ENCODE measurements around the gene DOCK1.

DOCK1 gene

DNA sequence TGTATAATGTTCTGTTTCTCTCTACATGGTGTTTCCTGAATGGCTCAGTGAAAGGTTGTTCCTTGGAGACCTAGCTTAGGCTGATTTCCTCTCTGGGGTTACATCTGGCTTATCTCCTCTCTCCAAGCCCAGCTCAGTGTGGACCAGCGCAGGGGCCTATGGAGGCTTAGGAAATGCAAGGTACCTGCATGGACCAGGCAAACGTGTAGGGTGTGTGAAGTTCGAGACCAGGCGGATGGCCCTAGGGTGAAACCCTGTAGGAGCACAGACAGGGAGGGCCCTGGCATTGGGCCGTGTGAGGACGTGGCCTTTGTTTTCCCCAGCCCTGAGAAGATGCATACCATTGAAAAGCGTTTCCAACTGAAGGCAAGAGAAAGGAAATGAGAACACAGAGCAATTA lies 59.0 kb downstream of the DOCK1 start:
- H3K27ac ChIP-seq (ENCODE audit: low read length): no peak overlapping the region
- H3K36me3 ChIP-seq (ENCODE audit: control insufficient read depth, insufficient read depth, low read length): no peaks in the 10 kb centered on the region
- H3K4me1 ChIP-seq (ENCODE audit: control insufficient read depth, insufficient read depth, low read length): 0 out of 2 replicates have a peak, but pooled peaks cover 1% of the 10 kb centered on the region
- no peaks in the 10 kb centered on the region for H3K9me3 ChIP-seq (ENCODE audit: control insufficient read depth, insufficient read depth, low read length)
- DNase-seq (ENCODE audit: low read depth, low spot score): no peak
- no peaks in the 10 kb centered on the region for H3K27me3 ChIP-seq (ENCODE audit: control insufficient read depth, insufficient read depth, low read length)
- H3K4me3 ChIP-seq (ENCODE audit: low read length): no peak overlapping the region
- WGBS (ENCODE audit: insufficient coverage, insufficient read length): no CpG with 5 or more reads among the region's 7 CpGs

DNA sequence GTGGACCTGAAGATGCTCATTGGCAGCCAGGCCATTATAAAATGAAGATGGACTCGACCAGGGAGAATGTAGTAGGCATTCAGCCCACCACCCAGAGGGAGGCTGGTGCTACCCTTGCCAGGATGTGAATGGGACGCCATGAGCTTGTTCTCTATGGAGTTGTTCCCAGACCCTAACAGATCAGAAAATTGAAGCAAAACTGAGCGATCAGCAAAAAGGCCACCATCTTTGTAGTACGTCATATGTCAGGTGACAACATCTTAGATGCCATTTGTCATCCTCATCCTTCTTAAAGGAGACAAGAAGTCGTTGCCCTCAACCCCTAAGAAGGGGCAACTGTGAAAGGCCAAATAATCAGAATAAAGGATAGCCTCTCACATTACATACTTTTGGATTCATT lies 61.7 kb downstream of the DOCK1 start:
- Histone ChIP-seq H3K4me3 (ENCODE audit: low read length) (no peak overlapping the region), H3K4me1 (ENCODE audit: control insufficient read depth, insufficient read depth, low read length) (0 out of 2 replicates have a peak, but pooled peaks cover 1% of the 10 kb centered on the region), H3K36me3 (ENCODE audit: control insufficient read depth, insufficient read depth, low read length) (no peaks in the 10 kb centered on the region), H3K27me3 (ENCODE audit: control insufficient read depth, insufficient read depth, low read length) (no peaks in the 10 kb centered on the region), H3K27ac (ENCODE audit: low read length) (no peak overlapping the region), H3K9me3 (ENCODE audit: control insufficient read depth, insufficient read depth, low read length) (no peaks in the 10 kb centered on the region)
- DNase-seq (ENCODE audit: low read depth, low spot score): no peak
- no CpG with 5 or more reads among the region's 5 CpGs for WGBS (ENCODE audit: insufficient coverage, insufficient read length)

- no peaks in the 10 kb centered on the region for H3K27me3 ChIP-seq (ENCODE audit: control insufficient read depth, insufficient read depth, low read length)
- WGBS (ENCODE audit: insufficient coverage, insufficient read length): no CpG with 5 or more reads among the region's 8 CpGs
- no peaks in the 10 kb centered on the region for H3K4me1 ChIP-seq (ENCODE audit: control insufficient read depth, insufficient read depth, low read length)
- no peak overlapping the region for H3K27ac ChIP-seq (ENCODE audit: low read length)
- no peak overlapping the region for H3K4me3 ChIP-seq (ENCODE audit: low read length)
- H3K9me3 ChIP-seq (ENCODE audit: control insufficient read depth, insufficient read depth, low read length): no peaks in the 10 kb centered on the region
- no peaks in the 10 kb centered on the region for H3K36me3 ChIP-seq (ENCODE audit: control insufficient read depth, insufficient read depth, low read length)
- peak; percentile 29 for DNase-seq (ENCODE audit: low read depth, low spot score)
These were observed 64.1 kb downstream of the DOCK1 start for GRCh38 chr10:126969310-126969709.

DNA sequence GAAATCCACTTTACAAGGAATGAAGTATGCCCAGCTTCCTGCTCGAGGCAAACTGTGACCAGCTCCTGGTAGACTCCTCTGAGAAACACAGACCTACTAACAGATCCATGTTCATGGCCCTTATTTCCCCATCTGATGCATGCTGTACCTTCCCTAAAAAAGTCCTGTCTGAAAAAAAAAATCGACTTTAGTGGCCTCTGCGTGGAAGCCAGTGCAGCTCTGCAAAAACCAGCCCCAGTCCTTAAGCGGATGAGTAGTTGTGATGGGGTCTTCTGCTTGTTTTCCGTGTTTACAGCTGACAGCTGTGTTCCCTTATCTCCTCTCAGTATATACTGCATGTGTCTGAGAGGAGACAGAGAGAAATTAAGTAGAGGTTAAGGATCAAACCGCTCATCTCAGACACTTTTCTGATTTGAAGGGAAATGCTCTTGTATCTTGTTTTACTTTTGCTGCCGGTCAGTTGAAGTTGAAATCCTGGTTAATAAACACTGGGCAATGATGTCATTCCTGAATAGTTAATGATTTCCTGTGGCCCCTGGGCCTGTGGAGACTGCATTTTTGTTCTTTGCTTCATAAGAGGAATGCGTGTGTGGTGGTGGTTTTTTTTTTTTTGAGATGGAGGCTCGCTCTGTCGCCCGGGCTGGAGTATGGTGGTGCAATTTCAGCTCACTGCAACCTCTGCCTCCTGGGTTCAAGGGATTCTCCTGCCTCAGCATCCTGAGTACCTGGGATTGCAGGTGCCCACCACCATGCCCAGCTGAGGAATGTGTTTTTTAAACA lies 67.6 kb downstream of the DOCK1 start:
- no peak overlapping the region for H3K27ac ChIP-seq (ENCODE audit: low read length)
- DNase-seq (ENCODE audit: low read depth, low spot score): no peak
- H3K9me3 ChIP-seq (ENCODE audit: control insufficient read depth, insufficient read depth, low read length): no peaks in the 10 kb centered on the region
- H3K36me3 ChIP-seq (ENCODE audit: control insufficient read depth, insufficient read depth, low read length): no peaks in the 10 kb centered on the region
- WGBS (ENCODE audit: insufficient coverage, insufficient read length): no CpG with 5 or more reads among the region's 11 CpGs
- no peaks in the 10 kb centered on the region; the same call in 1 of the 2 replicates for H3K27me3 ChIP-seq (ENCODE audit: control insufficient read depth, insufficient read depth, low read length)
- H3K4me1 ChIP-seq (ENCODE audit: control insufficient read depth, insufficient read depth, low read length): no peaks in the 10 kb centered on the region
- H3K4me3 ChIP-seq (ENCODE audit: low read length): no peak overlapping the region

DNA sequence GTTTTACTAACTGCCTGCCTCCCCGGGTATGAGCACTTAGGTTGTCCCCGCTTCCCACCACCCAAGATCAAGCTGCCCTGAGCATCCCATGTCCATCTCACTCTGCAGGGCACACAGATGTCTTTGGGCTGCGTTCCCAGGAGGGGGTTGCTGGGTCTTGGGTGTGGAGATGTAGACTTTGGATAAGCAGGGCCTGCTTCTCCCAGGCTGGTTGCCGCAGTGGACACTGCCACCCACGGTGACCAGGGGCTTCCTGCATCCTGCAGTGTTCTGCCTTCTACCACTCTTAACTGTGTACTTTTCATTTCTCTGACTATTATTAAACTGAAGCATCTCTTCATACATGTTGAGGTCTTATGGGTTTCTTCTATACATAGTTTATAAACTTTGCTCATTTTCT lies 70.0 kb downstream of the DOCK1 start:
- Histone ChIP-seq H3K4me1 (ENCODE audit: control insufficient read depth, insufficient read depth, low read length) (no peaks in the 10 kb centered on the region), H3K36me3 (ENCODE audit: control insufficient read depth, insufficient read depth, low read length) (no peaks in the 10 kb centered on the region), H3K9me3 (ENCODE audit: control insufficient read depth, insufficient read depth, low read length) (no peaks in the 10 kb centered on the region), H3K4me3 (ENCODE audit: low read length) (no peak overlapping the region), H3K27me3 (ENCODE audit: control insufficient read depth, insufficient read depth, low read length) (no peaks in the 10 kb centered on the region; the same call in 1 of the 2 replicates), H3K27ac (ENCODE audit: low read length) (no peak overlapping the region)
- DNase-seq (ENCODE audit: low read depth, low spot score): no peak
- WGBS (ENCODE audit: insufficient coverage, insufficient read length): no CpG with 5 or more reads among the region's 5 CpGs

DNA sequence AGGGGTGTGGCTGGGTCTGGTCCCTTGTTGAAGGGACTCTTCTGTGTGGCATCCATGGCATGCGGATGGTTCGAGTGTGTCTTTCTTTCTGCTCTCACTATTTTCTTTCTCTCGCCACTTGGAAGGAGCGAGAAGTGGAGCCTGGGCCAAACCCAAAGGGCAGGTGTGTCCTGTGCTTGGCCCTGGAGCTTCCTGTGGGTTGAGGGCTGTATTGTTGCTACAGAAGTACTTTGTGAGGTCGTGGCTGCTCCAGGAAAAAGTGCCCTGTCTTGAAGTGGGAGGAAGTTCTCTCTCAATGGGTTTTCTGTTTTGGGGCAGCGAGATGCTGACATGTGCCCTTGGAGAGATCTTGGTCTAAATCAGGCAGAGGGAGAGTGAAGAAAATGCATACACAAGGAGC lies 72.0 kb downstream of the DOCK1 start:
- H3K27me3 ChIP-seq (ENCODE audit: control insufficient read depth, insufficient read depth, low read length): no peaks in the 10 kb centered on the region; the same call in 1 of the 2 replicates
- H3K9me3 ChIP-seq (ENCODE audit: control insufficient read depth, insufficient read depth, low read length): no peaks in the 10 kb centered on the region
- WGBS (ENCODE audit: insufficient coverage, insufficient read length): no CpG with 5 or more reads among the region's 6 CpGs
- H3K4me3 ChIP-seq (ENCODE audit: low read length): no peak overlapping the region
- DNase-seq (ENCODE audit: low read depth, low spot score): no peak
- H3K4me1 ChIP-seq (ENCODE audit: control insufficient read depth, insufficient read depth, low read length): peaks cover 2% of the 10 kb centered on the region; the same call in 1 of the 2 replicates
- H3K36me3 ChIP-seq (ENCODE audit: control insufficient read depth, insufficient read depth, low read length): no peaks in the 10 kb centered on the region
- no peak overlapping the region for H3K27ac ChIP-seq (ENCODE audit: low read length)

DNA sequence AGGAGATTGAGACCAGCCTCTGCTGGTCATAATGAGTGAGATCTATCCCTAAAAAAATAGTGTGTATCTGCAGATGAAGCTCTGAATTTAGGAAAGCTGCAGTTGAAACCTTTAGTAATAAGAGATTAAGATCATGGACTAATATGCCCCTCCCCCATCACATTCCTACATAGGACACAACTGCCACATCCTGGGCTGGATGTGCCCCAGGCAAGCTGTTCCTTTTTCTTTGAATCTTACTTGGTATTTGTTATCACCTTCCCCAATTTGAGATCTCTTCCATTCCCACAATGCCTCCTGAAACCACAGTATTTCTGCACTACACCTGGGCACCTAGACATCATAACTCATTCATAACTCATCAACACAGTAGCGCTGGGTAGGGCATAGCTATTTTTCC lies 74.1 kb downstream of the DOCK1 start:
- Histone ChIP-seq H3K36me3 (ENCODE audit: control insufficient read depth, insufficient read depth, low read length) (no peaks in the 10 kb centered on the region), H3K4me3 (ENCODE audit: low read length) (no peak overlapping the region), H3K4me1 (ENCODE audit: control insufficient read depth, insufficient read depth, low read length) (peaks cover 2% of the 10 kb centered on the region; the same call in 1 of the 2 replicates), H3K27ac (ENCODE audit: low read length) (no peak overlapping the region), H3K9me3 (ENCODE audit: control insufficient read depth, insufficient read depth, low read length) (no peaks in the 10 kb centered on the region), H3K27me3 (ENCODE audit: control insufficient read depth, insufficient read depth, low read length) (no peaks in the 10 kb centered on the region; the same call in 1 of the 2 replicates)
- no CpG with 5 or more reads among the region's 1 CpG for WGBS (ENCODE audit: insufficient coverage, insufficient read length)
- DNase-seq (ENCODE audit: low read depth, low spot score): no peak

- Histone ChIP-seq H3K9me3 (ENCODE audit: control insufficient read depth, insufficient read depth, low read length) (no peaks in the 10 kb centered on the region), H3K27ac (ENCODE audit: low read length) (no peak overlapping the region), H3K27me3 (ENCODE audit: control insufficient read depth, insufficient read depth, low read length) (no peaks in the 10 kb centered on the region), H3K36me3 (ENCODE audit: control insufficient read depth, insufficient read depth, low read length) (peaks cover 9% of the 10 kb centered on the region), H3K4me1 (ENCODE audit: control insufficient read depth, insufficient read depth, low read length) (no peaks in the 10 kb centered on the region), H3K4me3 (ENCODE audit: low read length) (no peak overlapping the region)
- no CpG with 5 or more reads among the region's 7 CpGs for WGBS (ENCODE audit: insufficient coverage, insufficient read length)
- DNase-seq (ENCODE audit: low read depth, low spot score): no peak
These were observed 88.0 kb downstream of the DOCK1 start for GRCh38 chr10:126993208-126993607.

DNA sequence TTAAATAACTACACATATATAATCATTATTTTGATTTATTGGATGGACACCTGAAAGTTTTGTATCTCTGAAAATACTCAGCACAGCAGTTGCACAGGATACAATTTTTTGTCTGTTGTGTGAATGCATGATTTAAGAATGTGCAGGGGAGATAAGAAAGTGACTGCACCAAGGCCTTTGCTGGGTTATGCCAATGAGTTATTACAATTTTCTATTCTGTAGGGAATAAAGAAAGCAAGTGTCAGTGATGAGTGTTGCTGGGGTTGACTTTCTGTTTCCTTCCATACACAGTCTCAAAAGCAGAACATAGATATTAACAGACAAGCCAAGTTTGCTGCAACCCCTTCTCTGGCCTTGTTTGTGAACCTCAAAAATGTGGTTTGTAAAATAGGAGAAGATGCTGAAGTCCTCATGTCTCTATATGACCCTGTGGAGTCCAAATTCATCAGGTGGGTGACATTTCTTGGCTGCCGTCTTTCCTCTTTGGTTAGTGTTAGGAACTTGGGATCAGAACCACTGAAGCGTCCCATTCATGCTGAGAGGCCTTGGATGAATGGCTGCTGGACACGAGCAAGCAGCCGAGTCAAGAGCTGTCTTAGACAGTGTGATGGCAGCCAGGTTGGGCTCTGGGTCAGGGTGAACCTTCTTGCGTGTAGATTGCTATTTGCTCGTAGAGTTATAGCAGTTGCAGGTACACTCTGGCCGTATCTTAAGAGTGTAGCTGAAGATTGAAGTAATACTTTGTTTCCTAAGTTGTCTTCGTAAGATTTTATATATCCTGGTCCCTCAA lies 92.8 kb downstream of the DOCK1 start:
- no CpG with 5 or more reads among the region's 8 CpGs for WGBS (ENCODE audit: insufficient coverage, insufficient read length)
- H3K4me1 ChIP-seq (ENCODE audit: control insufficient read depth, insufficient read depth, low read length): no peaks in the 10 kb centered on the region
- peaks cover 9% of the 10 kb centered on the region for H3K36me3 ChIP-seq (ENCODE audit: control insufficient read depth, insufficient read depth, low read length)

GRCh38 chr10:127000598-127000997 lies 95.4 kb downstream of the DOCK1 start:
- no peak overlapping the region for H3K4me3 ChIP-seq (ENCODE audit: low read length)
- H3K9me3 ChIP-seq (ENCODE audit: control insufficient read depth, insufficient read depth, low read length): no peaks in the 10 kb centered on the region
- DNase-seq (ENCODE audit: low read depth, low spot score): no peak
- no peaks in the 10 kb centered on the region for H3K4me1 ChIP-seq (ENCODE audit: control insufficient read depth, insufficient read depth, low read length)
- no peak overlapping the region for H3K27ac ChIP-seq (ENCODE audit: low read length)
- no peaks in the 10 kb centered on the region for H3K27me3 ChIP-seq (ENCODE audit: control insufficient read depth, insufficient read depth, low read length)
- peaks cover 5% of the 10 kb centered on the region; the same call in 1 of the 2 replicates for H3K36me3 ChIP-seq (ENCODE audit: control insufficient read depth, insufficient read depth, low read length)
- no CpG with 5 or more reads among the region's 12 CpGs for WGBS (ENCODE audit: insufficient coverage, insufficient read length)

More for the DNA sequence above, 92.8 kb downstream of the DOCK1 start:
- Histone ChIP-seq H3K4me3 (ENCODE audit: low read length) (no peak overlapping the region), H3K9me3 (ENCODE audit: control insufficient read depth, insufficient read depth, low read length) (no peaks in the 10 kb centered on the region), H3K27ac (ENCODE audit: low read length) (no peak overlapping the region), H3K27me3 (ENCODE audit: control insufficient read depth, insufficient read depth, low read length) (no peaks in the 10 kb centered on the region)
- no peak for DNase-seq (ENCODE audit: low read depth, low spot score)

Data from iPS DF 6.9 (cell line).